NCI-H187 treated with DMSO at 0.1 percent for 48 hours (cell line): ENCODE measurements around the gene VCAM1.

Experiments used
- DNase-seq: peaks from one replicate; lab custom pipeline; 2025; lab: John Stamatoyannopoulos, UW

Gene VCAM1

DNA sequence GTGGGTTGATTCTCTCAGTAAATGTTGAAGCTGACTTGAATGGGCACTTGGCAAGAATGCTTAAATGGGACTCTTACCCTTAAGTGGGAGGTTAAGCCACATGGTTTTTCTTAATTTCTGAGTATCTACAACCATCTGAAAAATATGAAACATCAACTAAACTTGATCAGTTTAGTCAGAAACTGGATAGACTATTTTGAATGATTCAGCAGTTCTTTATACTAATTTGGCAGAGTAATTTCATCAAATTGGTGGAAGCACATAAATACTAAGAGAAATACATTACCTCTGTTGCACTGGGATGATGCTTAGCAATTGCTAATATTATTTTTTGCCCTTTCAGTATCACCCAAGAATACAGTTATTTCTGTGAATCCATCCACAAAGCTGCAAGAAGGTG lies 4.7 kb downstream of the VCAM1 start:
- no peak for DNase-seq

DNA sequence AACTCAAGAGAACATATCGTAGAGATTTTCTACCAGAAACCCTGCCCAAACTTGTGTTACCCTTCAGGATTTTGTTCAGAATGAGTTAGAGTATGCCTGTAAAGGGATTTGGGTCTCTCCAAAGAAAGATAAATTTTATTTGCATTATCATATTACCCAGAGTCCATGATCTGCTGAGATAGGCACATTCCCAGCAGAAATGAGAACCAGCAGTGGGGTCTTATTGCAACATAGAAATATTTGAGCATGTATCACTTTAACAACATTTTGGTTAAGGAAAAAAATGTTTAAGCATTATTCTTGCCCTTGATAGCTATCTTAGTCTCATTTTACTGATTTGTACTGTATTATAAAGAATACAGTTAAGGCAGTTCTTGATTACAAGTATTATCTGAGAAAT lies 10.6 kb downstream of the VCAM1 start:
- DNase-seq: no peak

DNA sequence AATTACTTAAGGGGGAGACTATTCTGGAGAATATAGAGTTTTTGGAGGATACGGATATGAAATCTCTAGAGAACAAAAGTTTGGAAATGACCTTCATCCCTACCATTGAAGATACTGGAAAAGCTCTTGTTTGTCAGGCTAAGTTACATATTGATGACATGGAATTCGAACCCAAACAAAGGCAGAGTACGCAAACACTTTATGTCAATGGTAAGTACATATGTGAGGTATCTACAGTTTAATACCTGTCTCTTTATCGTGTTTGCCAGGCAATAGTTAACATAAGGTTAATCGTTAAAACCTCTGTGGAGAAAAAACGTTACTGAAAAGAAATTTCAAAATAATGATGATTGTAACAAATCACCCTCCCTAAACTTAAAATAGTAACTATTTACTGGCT lies 11.8 kb downstream of the VCAM1 start:
- DNase-seq: no peak

DNA sequence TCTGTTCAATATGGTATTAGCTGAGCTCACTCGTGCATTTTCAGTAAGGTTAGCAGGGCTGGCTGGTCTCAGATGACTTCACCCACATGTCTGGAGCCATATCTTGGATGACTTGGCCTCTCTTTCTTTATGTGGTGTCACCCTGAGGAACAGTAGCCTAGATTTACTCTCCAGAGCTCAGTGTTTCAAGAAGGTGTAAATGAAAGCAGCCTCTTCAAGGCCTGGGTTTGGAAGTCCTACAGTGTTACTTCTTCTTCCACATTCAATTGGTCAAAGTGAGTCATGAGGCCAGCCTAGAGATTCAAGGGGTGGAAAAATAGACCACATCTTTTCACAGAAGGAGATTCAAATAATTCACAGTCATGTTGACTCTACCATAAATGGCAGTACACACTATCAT lies 12.2 kb downstream of the VCAM1 start:
- no peak for DNase-seq

DNA sequence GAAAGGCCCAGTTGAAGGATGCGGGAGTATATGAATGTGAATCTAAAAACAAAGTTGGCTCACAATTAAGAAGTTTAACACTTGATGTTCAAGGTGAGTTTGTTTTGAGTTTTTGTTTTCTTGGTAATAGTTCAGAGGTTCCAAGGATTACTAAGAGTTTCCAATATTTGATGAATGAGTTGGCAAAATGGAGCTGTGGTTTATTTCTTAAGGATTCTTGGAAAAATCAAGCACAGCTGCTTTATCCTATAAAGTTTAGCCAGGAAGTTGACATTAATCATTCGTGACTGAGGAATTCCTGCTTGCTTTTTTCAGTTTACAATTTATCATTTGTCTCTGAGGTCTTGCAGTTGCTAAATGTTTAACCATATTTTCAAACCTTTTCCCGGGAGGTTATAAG lies 15.1 kb downstream of the VCAM1 start:
- DNase-seq: no peak

DNA sequence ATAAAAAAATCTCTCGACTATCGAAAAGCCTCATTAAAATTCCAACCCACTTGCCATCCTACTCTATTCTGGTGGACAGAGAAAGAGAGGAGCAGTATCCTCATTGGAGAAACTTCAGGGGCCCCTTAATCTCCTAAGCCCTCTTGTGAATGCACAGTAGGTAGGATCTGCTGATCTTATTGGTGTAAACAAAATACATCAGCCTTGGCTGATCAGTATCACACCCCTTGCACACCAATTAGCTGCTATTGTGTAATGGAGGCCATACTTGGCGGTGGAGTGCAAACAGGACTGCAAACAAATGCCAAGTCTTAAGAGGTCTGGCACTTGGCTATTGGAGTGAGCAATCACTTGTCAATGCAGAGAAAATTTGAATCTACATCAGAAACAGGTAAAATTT lies 15.7 kb downstream of the VCAM1 start:
- no peak for DNase-seq

DNA sequence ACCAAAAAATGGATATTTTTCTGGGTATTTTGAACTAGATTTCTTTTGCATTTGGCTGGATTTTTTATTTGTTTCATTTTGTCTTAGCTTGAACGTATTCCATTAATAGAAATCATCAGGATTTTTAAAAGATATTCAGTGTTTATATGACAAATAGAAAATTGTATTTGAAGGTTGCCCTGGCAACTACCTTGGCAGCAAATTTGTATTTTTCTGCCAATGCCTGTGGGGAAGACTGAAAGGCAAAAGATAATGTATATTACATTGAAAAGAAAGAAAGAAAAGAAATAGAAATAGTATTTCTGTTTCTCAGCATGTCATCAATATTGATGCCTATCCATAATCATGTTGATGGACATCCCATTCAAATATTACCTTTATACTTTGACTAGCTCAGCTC lies 16.8 kb downstream of the VCAM1 start:
- DNase-seq: no peak

DNA sequence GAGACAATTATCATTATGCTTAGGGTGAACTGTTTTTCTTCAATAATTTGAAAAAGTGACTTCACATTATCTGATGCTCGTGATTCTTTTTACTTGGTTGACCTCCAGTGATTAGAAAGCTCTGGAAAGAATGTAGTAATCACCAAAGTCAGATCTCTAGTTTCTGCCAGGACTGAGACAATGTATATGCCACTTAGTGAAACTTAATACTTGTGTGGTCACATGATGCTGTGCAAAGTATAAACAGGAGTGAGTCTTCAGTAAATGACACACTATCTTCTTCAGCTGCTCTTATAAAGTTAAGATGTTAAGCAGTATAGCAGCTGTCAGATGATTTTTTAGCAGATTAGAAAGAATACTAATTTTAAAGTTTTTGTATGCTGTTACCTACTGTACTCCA lies 17.2 kb downstream of the VCAM1 start:
- no peak for DNase-seq

DNA sequence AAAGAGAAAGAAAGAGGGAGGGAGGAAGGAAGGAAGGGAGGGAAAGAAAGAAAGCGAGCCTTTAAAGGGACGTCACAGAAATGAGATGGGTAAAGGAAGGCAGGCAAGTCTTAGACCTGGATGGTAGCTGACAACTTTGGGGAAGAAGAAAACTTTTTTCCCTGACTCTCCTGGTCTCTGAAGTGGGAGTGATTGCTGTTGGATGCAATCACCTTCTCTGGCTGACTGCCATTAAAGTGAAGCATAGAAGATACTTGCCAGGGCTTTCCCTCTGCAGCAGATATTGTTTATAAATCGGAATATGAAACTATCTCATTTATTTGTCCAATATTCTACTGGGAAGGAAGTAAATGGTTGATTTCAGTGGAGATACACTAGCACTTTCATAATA lies 27.0 kb downstream of the VCAM1 start:
- DNase-seq: no peak

DNA sequence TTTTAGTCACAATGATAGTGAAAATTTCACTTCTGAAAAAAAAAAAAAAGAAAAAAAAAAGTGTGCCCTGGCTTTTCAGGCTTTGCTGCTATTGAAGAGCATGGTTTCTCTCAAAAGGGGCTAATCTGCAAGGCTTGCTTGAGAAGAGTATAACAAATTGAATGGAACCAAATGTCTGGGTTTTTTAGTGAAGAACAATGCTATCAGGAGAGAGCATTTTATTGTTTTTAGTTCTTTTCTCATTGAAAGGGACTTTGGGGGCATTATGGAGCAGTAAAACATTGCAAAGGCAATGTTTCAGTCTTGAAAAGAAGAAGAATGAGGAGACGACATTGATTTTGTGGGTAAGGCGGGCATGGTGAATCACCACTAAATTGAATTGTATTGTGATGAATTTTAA lies 28.2 kb downstream of the VCAM1 start:
- DNase-seq: no peak

DNA sequence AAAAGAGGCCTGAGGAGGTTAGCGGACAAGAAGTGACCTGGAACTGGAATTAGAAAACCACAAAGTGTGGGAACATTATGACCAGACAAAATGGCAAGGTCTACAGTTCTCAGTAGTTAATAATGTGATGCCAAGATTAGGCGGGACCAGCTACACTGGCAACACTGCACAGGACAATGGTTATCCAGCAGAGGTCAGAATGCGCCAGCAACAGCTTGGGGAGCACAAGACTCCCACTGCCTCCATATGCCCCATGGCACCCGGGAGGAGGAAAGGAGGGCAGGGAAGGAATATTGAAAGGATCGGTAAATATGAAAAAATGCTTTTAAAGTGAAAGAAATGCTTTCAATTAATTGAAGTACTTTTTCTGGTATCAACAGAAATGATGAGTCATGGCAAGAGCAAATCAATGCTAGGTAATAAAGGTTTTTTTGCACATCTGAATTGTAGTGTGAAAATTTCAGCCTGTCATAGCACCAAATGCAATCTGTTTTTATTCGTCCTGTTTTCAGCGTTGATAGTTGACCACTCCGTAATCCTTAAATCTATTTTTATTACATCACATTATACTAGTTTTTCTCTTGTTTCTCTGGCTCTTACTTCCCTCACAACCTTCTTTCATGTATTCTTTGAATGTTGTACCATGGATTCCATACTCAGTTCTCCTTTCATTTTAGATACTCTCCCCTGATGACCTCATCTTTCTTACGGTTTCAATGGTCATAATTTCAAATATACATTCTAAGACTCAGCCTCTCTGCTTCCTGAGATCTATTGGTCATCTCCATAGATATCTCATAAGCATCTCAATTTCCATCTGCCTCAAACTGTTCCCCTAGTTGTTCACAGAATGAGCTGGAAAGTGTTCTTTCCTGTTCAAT lies 30.7 kb downstream of the VCAM1 start:
- DNase-seq: no peak

DNA sequence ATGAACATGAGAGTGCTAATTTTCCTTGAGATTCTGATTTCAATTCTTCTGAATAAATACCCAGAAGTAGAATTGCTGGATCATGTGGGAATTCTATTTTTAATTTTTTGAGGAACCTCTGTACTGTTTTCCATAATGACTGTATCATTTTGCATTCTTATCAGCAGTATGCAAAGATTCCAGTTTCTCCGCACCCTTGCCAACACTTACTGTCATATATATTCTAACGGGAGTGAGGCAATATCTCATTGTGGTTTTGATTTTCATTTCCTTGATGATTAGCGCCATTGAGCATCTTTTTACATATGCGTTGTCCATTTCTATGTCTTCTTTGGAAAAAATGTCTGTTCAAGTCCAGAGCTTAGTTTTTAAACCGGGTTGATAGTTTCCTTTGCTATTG lies 33.2 kb downstream of the VCAM1 start:
- no peak for DNase-seq

DNA sequence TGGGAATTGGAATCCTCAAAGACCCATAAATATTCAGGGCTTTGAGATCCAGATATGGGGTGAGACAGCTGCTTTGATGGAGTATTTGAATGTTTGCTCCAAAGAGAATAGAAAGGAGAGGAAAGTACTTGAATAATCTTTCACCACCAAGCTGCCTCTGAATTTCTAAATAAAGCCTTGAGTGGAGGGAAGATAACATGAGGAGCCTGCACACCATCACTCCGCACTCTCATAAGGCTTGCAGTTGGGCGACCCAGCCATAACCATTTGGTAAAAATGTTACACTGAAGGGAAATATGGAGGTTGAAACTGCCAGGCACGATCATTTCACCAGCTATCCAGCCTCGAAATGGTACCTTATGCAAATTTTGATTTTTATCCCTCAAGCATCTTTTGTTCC lies 38.4 kb downstream of the VCAM1 start:
- no peak for DNase-seq

DNA sequence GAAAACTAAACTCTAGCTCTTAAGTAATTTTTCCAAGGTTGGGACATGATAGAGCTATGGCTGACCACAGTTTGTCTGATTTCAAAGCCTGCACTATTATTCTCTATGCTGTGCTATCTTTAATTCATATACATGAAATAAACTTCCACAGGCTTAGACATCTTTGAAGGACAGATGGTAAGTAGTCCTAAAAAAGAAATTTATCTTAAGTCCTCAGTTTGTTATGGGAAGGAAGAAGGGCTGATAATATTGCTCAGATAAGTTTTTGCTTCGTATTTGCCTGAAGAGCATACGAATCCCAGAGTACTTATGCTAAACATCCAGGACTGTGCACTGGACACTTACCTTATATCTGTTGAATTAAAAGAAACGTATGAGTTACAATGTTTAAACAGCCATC lies 39.6 kb downstream of the VCAM1 start:
- DNase-seq: no peak

DNA sequence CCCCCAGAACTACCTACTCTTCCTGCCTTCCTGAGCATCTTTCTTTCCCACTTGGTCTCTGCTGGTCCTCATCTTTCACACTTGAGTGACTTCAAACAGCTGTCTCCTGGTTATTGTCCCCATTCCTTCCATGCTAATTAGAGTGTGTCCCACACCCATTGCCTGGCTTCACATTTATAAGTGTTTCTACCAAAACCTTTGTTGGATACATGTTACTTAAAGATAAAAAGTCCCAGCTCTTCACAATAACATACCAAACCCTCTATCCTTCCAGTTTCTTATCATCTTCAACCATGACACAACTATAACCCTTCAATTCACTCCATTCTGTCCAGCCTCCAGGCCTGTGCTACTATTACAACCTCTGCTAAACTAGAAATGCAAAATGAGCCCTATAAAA lies 41.0 kb downstream of the VCAM1 start:
- DNase-seq: no peak

DNA sequence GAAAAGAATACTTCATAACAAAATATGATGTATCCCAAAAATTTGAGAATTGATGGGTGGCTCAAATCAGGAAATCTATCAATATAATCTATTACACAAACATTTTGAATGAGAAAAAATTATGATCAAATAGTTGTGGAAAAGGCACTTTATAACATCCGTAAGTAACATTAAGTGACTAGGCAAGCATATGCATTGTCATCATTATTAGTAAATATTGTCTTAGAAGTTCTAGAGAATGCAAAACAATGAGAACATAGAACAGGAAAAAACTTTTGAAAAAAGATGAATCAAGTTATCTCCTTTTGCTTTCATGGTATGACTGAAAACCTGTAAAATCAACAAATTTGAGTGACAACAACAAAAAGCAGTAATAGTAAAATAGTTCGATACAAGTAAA lies 42.9 kb downstream of the VCAM1 start:
- DNase-seq: no peak

DNA sequence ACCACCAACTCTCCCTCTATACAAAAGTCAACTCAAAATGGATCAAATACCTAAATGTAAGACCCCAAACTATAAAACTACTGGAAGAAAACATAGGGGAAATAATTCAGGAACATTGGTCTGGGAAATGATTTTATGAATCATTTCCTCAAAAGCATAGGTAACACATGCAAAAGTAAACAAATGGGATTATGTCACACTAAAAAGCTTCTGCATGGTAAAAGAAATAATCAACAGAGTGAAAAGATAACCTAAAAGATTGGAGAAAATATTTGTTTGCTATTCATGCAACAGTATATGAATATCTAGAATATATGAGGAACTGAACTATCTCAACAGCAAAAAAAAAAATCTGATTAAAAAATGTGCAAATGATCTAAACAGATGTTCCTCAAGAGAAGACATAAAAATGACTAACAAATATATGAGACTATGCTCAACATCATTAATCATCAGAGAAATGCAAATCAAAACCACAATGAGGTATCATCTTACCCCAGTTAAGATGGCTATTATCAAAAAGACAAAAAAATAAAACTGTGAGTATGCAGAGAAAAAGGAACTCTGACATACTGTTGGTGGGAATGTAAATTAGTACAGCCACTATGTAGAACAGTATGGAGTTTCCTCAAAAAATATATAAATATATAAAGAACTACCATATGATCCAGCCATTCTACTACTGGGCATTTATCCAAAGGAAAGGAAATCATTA lies 47.8 kb downstream of the VCAM1 start:
- DNase-seq: no peak

DNA sequence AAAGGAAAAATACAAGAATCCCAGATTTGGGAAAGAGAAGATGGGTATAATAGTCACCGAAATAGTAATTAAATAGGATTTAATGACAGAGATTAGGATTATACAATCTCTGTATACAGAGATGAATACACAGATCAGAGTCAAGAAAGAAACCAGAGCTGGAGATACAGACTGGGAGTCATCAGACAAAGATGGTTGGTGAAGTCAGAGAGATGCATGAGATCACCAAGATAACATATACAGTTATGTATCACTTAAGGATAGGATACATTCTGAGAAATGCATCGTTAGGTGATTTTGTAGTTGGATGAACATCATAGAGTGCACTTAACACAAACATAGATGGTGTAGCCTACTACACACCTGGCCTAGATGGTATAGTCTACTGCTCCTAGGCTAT lies 49.8 kb downstream of the VCAM1 start:
- DNase-seq: no peak

DNA sequence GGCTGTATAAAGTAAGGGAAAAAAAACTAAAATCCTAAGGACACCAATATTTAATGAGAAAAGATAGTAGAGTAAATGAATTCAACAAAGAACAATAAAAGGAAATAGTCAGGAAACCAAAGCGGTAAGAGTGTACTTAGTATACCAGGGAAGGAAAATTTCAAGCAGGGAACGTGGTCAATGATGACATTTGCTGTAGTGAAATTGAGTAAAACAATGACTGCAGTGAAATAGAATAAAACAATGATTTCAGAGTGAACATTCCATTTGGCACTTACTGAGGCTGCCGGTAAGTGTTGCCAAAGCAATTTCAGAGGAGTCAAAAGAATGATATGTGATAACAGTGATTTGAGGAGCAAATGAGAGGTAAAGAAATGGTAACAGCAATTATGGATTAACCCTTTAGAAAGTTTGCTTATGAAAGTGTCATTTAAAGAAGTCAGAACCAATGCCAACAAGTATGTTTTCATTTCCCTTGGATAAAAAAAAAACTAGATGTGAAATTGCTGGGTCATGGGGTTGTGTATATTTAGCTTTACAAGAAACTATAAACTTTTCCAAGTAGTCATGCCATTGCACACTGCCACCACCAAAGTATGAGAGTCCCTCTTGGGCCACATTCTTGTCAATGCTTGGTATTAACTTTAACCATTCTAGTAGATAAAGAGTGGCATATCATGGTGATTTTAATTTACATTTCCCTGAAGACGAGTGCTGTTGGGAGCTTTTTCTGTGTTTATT lies 50.5 kb downstream of the VCAM1 start:
- DNase-seq: no peak

DNA sequence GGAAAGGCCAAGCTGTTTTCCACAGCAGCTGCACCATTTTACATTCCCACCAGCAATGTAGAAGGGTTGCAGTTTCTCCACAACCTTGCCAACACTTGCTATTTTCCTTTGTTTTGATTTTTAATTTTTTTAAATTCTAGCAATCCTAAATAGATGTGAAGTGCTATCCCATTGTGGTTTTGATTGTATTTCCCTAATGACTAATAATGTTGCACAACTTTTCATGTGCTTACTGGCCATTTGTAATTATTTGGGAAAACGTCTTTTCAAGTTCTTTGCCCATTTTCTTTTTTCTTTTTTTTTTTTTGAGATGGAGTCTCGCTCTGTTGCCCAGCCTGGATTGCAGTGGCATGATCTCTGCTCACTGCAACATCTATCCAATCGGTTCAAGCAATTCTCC lies 53.9 kb downstream of the VCAM1 start:
- no peak for DNase-seq

DNA sequence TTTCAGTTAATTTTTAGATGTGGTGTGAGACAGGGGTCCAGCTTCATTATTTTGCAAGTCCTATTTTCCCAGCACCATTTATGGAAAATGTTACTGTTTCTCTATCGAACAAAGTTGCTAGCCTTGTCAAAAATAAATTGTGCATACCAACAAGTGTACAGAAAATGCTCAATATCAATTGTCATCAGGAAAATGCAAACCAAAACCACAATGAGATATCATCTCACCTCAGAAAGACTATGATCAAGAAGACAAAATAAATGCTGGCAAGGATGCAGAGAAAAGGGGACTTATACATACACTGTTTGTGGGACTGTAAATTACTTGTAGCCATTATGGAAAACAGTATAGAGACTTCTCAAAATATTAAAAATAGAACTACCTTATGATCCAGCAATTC lies 54.8 kb downstream of the VCAM1 start:
- DNase-seq: no peak

DNA sequence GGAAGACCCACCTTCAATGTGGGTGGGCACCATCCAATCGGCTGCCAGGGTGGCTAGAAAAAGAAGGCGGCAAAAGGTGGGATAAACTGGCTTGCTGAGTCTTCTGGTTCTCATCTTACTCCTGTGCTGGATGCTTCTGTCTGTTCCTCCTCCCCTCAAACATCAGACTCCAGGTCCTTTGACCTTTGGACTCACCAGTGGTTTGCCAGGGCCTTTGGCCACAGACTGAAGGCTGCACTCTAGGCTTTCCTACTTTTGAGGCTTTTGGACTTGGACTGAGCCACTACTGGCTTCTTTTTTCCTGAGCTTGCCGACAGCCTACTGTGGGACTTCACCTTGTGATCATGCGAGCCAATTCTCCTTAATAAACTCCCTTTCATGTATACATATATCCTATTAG lies 55.9 kb downstream of the VCAM1 start:
- DNase-seq: no peak

DNA sequence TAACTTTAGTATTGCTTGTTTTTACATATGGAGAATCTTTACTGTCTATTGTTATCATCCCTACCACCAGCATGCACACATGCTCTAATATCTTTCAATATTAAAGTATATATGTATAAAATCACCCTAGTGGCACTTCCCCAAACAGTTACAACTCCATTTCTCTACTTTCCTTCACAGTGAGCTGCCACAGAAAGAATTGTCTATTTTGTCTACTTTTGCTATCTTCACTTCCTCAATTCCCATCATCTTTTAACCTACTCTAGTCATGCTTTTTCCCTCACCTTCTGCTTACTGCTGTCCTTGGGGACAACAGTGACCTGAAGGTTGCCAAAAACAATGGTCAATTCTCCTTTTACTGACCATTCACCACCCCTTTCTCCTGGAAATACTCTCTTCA lies 59.2 kb downstream of the VCAM1 start:
- DNase-seq: no peak
